ENCODE data around the gene CDS2. TPM values are rescaled to one million over a fixed set of nuclear protein-coding genes. Genes with fewer than 3 reads are reported as not detected.

The CDS2 gene
- total RNA-seq, 1 experiment from 2014 or later, result 23.4 TPM

GRCh38 chr20:5150226-5151076 is 23.6 kb downstream of the CDS2 start:
- no peak for DNase-seq (ENCODE audit: low read depth)

GRCh38 chr20:5153152-5153467 is 26.3 kb downstream of the CDS2 start:
- DNase-seq (ENCODE audit: low read depth), result no peak

GRCh38 chr20:5153612-5154542 is 27.1 kb downstream of the CDS2 start:
- DNase-seq (ENCODE audit: low read depth), result peak; percentile 30

GRCh38 chr20:5154543-5154925 is 27.7 kb downstream of the CDS2 start:
- no peak for DNase-seq (ENCODE audit: low read depth)

- no peak for DNase-seq (ENCODE audit: low read depth)
Observed at GRCh38 chr20:5155404-5155803, 28.6 kb downstream of the CDS2 start.

- DNase-seq (ENCODE audit: low read depth), result peak; percentile 66
Observed at GRCh38 chr20:5156675-5157448, 30.1 kb downstream of the CDS2 start.

- DNase-seq (ENCODE audit: low read depth), result no peak
Observed at GRCh38 chr20:5159928-5160327, 33.1 kb downstream of the CDS2 start.

- no peak for DNase-seq (ENCODE audit: low read depth)
Observed at GRCh38 chr20:5160882-5161281, 34.1 kb downstream of the CDS2 start.

GRCh38 chr20:5161536-5162164 is 34.8 kb downstream of the CDS2 start:
- DNase-seq (ENCODE audit: low read depth), result no peak

- DNase-seq (ENCODE audit: low read depth), result no peak
Observed at GRCh38 chr20:5164645-5165625, 38.1 kb downstream of the CDS2 start.

GRCh38 chr20:5168651-5169396 is 42.0 kb downstream of the CDS2 start:
- peak; percentile 83 for DNase-seq (ENCODE audit: low read depth)

- no peak for DNase-seq (ENCODE audit: low read depth)
Observed at GRCh38 chr20:5170341-5170740, 43.5 kb downstream of the CDS2 start.

GRCh38 chr20:5171064-5171789 is 44.4 kb downstream of the CDS2 start:
- no peak for DNase-seq (ENCODE audit: low read depth)

- no peak for DNase-seq (ENCODE audit: low read depth)
Observed at GRCh38 chr20:5171790-5172164, 45.0 kb downstream of the CDS2 start.

- no peak for DNase-seq (ENCODE audit: low read depth)
Observed at GRCh38 chr20:5172167-5172601, 45.4 kb downstream of the CDS2 start.

GRCh38 chr20:5172903-5173463 is 46.2 kb downstream of the CDS2 start:
- no peak for DNase-seq (ENCODE audit: low read depth)

GRCh38 chr20:5173751-5174150 is 46.9 kb downstream of the CDS2 start:
- no peak for DNase-seq (ENCODE audit: low read depth)

GRCh38 chr20:5177071-5177470 is 50.3 kb downstream of the CDS2 start:
- DNase-seq (ENCODE audit: low read depth), result no peak
